ENCODE data around the gene ZBTB20. TPM values are rescaled to one million over a fixed set of nuclear protein-coding genes. Genes with fewer than 3 reads are reported as not detected.

ZBTB20 gene
- total RNA-seq, 1 donor from 2014 or later, result 66.4 TPM

- H3K27ac ChIP-seq, result no peak overlapping the region
- H3K4me3 ChIP-seq, result no peak overlapping the region
- DNase-seq, result no peak
- ATAC-seq, result no peak
- H3K27me3 ChIP-seq (ENCODE audit: low read depth), result no peaks in the 10 kb centered on the region
- TF ChIP-seq, protein P1, sequence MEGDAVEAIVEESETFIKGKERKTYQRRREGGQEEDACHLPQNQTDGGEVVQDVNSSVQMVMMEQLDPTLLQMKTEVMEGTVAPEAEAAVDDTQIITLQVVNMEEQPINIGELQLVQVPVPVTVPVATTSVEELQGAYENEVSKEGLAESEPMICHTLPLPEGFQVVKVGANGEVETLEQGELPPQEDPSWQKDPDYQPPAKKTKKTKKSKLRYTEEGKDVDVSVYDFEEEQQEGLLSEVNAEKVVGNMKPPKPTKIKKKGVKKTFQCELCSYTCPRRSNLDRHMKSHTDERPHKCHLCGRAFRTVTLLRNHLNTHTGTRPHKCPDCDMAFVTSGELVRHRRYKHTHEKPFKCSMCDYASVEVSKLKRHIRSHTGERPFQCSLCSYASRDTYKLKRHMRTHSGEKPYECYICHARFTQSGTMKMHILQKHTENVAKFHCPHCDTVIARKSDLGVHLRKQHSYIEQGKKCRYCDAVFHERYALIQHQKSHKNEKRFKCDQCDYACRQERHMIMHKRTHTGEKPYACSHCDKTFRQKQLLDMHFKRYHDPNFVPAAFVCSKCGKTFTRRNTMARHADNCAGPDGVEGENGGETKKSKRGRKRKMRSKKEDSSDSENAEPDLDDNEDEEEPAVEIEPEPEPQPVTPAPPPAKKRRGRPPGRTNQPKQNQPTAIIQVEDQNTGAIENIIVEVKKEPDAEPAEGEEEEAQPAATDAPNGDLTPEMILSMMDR (IDR thresholded peaks at IDR 0.05), result no peak
- H3K9me3 ChIP-seq, result no peaks in the 10 kb centered on the region
- intact Hi-C loops (cut with DNase I), result no loop called here
- no peaks in the 10 kb centered on the region for H3K4me1 ChIP-seq
- H3K36me3 ChIP-seq, result no peaks in the 10 kb centered on the region
Measured at GRCh38 chr3:114929971-114930732, 216.9 kb downstream of the ZBTB20 start.

- H3K4me1 ChIP-seq, result no peaks in the 10 kb centered on the region
- no peaks in the 10 kb centered on the region for H3K9me3 ChIP-seq
- no peak overlapping the region for H3K4me3 ChIP-seq
- no peaks in the 10 kb centered on the region for H3K36me3 ChIP-seq
- ATAC-seq, result no peak
- H3K27ac ChIP-seq, result no peak overlapping the region
- DNase-seq, result no peak
- intact Hi-C loops (cut with DNase I), result no loop called here
- H3K27me3 ChIP-seq (ENCODE audit: low read depth), result no peaks in the 10 kb centered on the region
- TF ChIP-seq, protein P1 (IDR thresholded peaks at IDR 0.05), result no peak
Measured at GRCh38 chr3:114928989-114929640, 218.0 kb downstream of the ZBTB20 start.

DNA sequence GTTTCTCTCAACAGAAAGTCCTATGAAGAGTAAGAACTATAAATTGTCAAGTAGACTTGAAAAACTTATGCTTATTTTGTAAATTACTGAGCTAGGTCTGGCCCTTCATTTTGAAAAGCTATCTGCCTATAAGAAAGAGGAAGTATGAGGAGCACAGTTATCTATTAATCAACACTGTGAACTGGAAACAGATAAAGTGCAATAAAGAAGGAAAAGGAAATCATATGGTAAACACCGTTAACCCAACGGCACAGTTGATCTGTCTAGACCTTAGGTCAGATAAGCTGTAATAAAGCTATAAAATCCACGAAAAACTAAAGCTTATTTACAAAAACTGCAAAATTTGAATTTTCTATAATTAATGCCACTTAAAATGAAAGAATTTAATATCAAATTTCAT is 242.5 kb downstream of the ZBTB20 start:
- Histone ChIP-seq H3K36me3 (no peaks in the 10 kb centered on the region), H3K4me1 (peaks cover 12% of the 10 kb centered on the region), H3K9me3 (no peaks in the 10 kb centered on the region), H3K27ac (no peak overlapping the region), H3K27me3 (ENCODE audit: low read depth) (no peaks in the 10 kb centered on the region), H3K4me3 (no peak overlapping the region)
- ATAC-seq (no peak), DNase-seq (no peak)
- TF ChIP-seq, protein P1 (IDR thresholded peaks at IDR 0.05), result no peak
- intact Hi-C loops (cut with DNase I), result no loop called here

DNA sequence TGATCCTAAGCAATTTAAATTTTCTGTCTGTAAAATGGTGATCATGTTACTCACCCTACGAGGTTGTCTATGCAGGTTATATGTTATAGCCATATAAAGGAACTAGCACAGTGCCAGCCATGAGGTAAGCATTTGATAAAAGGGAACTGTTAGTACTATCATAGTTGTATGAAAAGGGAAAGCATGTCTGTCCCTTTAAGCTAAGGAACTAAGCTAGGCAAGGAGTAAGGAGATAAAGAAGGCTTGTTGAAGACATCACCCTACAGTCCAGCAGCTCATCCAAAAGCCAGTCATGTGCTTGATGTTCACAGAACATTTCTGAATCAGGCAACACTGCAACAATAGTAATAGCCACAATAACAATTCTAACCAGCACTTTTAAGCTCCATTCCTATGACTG is 243.9 kb downstream of the ZBTB20 start:
- H3K36me3 ChIP-seq, result no peaks in the 10 kb centered on the region
- no peak overlapping the region for H3K4me3 ChIP-seq
- no peaks in the 10 kb centered on the region for H3K9me3 ChIP-seq
- intact Hi-C loops (cut with DNase I), result no loop called here
- DNase-seq (no peak), ATAC-seq (no peak)
- H3K27ac ChIP-seq, result no peak overlapping the region
- TF ChIP-seq, protein P1 (IDR thresholded peaks at IDR 0.05), result no peak
- H3K27me3 ChIP-seq (ENCODE audit: low read depth), result no peaks in the 10 kb centered on the region
- peaks cover 12% of the 10 kb centered on the region for H3K4me1 ChIP-seq

GRCh38 chr3:114902691-114903101 is 244.4 kb downstream of the ZBTB20 start:
- H3K4me1 ChIP-seq, result peaks cover 12% of the 10 kb centered on the region
- intact Hi-C loops (cut with DNase I), result no loop called here
- ATAC-seq (no peak), DNase-seq (no peak)
- H3K4me3 ChIP-seq, result no peak overlapping the region
- TF ChIP-seq, protein P1 (IDR thresholded peaks at IDR 0.05), result no peak
- no peaks in the 10 kb centered on the region for H3K36me3 ChIP-seq
- peak overlapping the region; percentile 21 for H3K27ac ChIP-seq
- H3K27me3 ChIP-seq (ENCODE audit: low read depth), result no peaks in the 10 kb centered on the region
- no peaks in the 10 kb centered on the region for H3K9me3 ChIP-seq
